Stimulated activated CD8-positive, alpha-beta memory T cell treated with anti-CD3 and anti-CD28 coated beads, Interleukin-15, amount 100 ng/mL, for 4 hours (primary cell): ENCODE results near the gene FHOD3.

Experiments used
- DNase-seq, 2 donors: peaks; one replicate each; pipeline ENCODE4 v3.0.0-alpha.2; 2020; ENCODE audit warnings: low read depth in 2 of 2

FHOD3 gene

GRCh38 chr18:36322734-36323133, 25.2 kb downstream of the FHOD3 start:
- DNase-seq, result no peak

GRCh38 chr18:36323421-36323820, 25.9 kb downstream of the FHOD3 start:
- DNase-seq, result no peak

DNA sequence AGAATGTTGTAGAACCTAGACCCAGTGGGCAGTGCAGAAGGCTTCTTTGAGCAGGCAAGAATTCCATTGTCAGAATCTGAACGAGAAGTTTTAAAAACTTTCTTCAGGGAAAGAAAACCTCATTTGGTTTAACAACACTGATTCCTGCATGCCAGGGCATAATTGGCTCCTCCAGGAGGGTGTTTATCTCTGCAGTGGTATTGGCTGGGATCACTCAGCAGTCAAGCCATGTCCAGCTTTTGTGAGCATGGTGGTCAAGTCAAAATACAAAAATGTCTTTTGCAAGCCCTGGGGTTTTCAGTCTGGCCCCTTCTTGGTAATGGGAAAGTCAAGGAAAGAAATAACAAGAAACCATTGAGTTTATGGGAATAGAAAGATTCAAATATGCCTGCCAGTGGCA, 28.3 kb downstream of the FHOD3 start:
- no peak for DNase-seq

DNA sequence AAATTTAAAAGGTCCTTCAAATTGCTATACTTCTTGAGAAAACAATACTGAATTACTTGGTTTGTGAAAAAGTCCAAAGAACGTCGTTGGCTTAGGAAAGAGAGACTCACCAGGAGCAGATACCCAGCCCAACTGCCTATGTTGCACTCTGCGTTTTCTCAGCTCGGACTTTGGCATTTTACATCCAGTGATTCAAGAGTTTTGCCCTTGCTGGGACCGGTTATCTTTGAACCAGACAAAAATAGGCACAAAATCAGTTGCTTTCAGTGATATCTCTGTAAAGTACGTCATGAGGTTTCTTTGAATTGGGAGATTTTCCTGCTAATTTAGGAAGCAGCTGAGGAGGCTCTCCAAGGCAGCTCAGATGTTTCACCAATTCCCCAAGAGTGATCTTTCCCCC, 29.3 kb downstream of the FHOD3 start:
- no peak for DNase-seq

DNA sequence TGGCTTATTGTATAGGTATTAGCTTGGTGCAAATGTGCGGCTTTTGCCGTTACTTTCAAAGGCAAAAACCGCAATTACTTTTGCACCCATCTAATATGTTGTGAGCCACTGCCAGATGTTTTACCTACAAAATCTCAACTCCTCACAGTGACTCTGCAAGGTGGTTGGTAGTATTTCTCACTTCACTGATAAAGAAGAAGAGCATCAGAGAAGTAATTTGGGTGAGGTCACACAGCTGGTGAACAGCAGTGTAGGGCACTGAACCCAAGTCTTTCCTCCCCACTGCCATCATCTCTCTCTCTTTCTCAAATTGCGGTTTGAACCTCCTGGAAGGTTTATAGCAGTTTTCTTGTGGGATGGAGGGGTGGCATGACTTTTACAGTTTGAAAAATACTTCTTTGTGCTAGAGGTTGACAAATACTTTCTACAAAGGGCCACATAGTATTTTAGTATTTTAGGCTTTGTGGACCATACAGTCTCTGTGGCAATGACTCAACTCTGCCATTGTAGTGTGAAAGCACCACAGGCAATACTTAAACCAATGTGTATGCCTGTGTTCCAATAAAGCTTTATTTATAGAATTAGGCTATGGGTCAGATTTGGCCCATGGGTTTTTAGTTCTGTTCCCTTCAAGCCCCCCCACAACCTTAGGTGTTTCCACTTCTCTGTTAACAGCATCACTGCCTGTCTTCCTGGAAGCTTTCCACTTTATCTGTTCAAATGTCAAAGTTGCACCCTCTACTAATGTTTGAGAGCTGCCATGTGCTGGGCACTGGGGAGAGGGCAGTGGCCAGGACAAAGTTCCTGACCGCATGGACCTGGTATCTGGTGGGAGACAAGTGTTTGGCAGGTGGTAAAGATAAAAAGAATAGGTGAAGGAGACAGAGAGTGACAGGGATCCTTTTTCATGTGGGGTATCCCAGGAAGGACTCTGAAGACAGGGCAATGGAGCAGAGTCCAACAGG, 30.1 kb downstream of the FHOD3 start:
- DNase-seq, result no peak

DNA sequence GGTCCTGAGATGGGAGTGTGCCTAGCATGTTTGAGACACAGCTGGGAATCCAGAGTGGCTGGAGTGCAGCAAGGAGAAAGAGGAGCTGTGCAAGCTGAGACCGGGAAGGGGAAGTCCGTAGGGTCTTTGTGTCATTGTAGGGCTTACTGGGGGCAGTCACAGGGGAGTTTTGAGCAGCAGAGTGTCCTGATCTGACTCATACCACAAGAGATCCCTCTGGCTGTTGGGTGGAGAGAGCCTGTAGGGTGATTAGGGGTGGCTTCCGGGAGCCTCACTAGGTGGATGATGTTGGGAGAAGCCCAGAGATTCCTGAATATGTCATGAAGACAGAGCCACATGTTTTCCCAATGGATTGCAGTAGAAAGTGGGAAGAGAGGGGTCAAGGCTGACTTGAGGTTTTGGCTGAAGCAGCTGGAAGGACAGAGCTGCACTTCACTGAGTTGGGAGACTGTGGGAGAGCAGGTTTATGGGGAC, 30.9 kb downstream of the FHOD3 start:
- no peak for DNase-seq

GRCh38 chr18:36328916-36329315, 31.4 kb downstream of the FHOD3 start:
- no peak for DNase-seq

DNA sequence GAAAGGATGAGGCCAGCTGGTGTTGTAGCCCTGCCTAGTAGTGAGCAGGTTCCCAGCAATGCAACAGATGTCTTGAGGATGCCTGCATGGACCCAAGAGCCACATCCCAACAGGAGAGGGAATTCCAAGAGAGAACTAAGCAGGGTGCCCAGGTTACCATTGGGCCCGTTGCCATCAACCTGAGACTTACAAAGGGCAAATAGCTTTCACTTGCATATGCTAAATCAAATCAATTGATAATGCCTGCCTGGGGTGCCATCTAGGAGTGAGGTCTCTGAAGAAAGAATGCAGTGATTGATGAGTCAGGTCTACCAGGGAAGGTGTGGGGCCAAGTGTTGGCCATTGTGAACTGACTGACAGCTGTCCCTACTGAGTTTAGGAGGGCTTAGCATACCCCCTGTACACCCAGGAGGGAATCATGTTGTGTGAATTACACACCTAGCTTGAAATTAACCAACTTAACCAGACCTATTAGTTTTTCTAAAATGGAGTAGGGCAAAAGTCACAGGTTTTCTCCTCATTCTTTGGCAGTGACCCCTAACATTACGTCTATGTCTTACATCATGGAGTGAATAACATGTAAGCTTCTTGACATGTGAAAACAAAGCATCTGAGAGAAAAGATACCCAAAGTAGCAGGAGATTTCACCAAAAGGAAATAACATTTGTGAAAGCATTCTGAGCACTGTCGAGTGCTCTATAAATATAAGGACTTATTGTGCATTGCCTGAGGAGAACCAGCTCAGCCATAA, 32.3 kb downstream of the FHOD3 start:
- DNase-seq, result no peak

- no peak for DNase-seq
Observed at GRCh38 chr18:36330435-36331052, 33.0 kb downstream of the FHOD3 start.

GRCh38 chr18:36331521-36331971, 34.0 kb downstream of the FHOD3 start:
- DNase-seq, result no peak

DNA sequence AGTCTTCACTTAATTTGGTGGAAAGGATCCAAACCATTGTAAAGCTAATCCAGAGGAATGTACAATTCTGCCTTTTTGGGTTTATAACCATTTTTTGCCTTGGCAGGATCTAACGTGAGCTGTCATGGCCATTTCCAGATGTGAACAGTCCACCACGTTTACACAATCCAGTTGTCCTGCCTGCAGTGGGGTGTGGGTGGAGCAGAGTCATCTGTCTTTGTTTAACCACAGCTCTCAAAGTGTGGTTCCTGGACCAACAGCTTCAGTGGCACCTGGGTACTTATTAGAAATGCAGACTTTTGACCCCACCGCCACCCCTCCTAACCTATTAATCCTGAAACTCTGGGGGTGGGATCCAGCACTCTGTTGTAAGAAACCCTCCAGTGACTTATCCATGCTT, 35.9 kb downstream of the FHOD3 start:
- DNase-seq, result no peak

DNA sequence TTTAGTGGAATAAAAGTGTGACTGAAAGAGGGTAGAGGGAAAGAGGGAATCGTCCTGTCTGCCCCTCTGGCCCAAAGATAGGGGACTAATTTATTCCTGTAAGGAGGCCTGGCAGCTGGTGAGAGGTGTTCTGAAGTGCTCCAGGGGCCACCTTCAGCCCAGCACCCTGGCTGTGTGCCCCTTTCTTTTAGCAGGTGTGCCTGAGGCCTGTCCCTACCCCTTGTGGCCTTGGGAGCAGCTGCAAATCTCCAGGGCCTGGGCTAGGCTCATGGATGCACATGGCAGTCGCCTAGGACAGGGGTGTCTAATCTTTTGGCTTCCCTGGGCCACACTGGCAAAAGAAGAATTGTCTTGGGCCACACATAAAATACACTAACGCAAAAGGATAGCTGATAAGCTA, 37.3 kb downstream of the FHOD3 start:
- no peak for DNase-seq

DNA sequence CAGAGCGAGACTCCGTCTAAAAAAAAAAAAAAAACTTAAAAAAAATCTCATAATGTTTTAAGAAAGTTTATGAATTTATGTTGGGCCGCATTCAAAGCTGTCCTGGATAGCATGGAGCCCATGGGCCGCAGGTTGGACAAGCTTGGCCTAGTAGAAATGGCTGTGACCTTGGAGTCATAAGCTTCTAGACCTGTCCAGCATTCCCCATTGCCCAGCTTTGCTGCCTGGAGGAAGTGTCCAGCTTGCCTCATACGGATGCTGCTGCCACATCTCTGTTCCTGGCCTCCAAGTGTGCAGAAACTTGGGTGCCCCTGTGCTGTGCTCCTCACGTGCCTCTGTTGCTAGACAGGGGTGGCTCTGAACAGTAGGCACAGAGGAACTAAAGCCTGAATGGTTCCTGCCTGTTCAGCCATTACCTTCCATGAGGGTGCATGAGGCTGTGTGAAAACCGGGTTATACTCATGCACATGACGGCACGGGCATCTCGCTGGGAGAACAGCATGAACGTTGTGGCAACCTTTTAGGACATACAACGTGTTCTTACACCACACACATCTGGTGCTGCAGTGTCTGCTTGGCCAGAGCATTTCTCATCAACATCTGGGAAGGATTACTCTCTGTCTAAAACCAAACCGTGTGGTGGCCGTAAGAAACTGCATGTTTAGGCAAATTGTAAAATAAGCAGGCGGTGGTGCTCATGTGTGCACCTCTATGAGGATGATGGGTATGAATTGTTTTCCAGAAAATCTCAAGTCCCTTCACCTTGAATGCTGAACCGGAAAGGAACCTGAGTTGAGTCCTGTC, 38.2 kb downstream of the FHOD3 start:
- no peak for DNase-seq

- DNase-seq, result no peak
Observed at GRCh38 chr18:36337679-36338402, 40.3 kb downstream of the FHOD3 start.

- DNase-seq, result no peak
Observed at GRCh38 chr18:36338403-36338933, 41.0 kb downstream of the FHOD3 start.

- DNase-seq, result no peak
Observed at GRCh38 chr18:36340246-36340645, 42.7 kb downstream of the FHOD3 start.

GRCh38 chr18:36341944-36342343, 44.4 kb downstream of the FHOD3 start:
- no peak for DNase-seq

DNA sequence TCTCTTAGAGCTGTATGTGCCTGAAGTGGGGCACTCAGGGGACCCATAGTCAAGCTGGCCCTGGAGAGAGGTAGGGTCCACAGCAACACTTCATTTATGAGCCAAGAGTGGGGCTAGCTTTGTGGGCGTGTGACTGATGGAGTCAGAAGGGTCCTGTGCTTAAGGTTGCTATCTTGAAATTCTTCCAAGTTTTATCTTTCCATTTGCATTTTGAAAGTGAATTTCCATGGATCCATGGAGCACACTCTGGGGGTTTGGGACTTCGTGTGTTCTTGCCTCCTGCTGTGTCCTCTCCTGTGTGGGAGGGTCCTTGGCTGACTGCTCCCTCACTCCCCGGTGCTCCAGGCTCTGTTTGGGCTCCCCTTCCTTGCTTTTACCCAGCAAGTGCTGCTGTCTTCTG, 50.8 kb downstream of the FHOD3 start:
- DNase-seq, result no peak

- DNase-seq, result no peak
Observed at GRCh38 chr18:36348971-36349417, 51.5 kb downstream of the FHOD3 start.

GRCh38 chr18:36349552-36349951, 52.0 kb downstream of the FHOD3 start:
- DNase-seq, result no peak
